GM18867 (cell line): ENCODE results near the gene ANKFY1.
"Not testable (repeated sequence)": the region's sequence is repeated elsewhere in the genome, so short reads cannot be mapped to it uniquely, and the experiment has no call there.

Source experiments
- ATAC-seq: cut with Tn5 transposase; IDR thresholded peaks from one replicate; pipeline ENCODE4 v1.9.1; 2021; ENCODE audit warnings: mild to moderate bottlenecking, moderate library complexity; ENCODE audit not compliant: unreplicated experiment

ANKFY1 gene

GRCh38 chr17:4262703-4263102 lies 1.1 kb downstream of the ANKFY1 start:
- ATAC-seq: no peak

GRCh38 chr17:4261452-4261851 lies 2.3 kb downstream of the ANKFY1 start:
- ATAC-seq: no peak

- ATAC-seq: no peak
Observed at GRCh38 chr17:4258867-4259266, 4.9 kb downstream of the ANKFY1 start.

GRCh38 chr17:4256952-4257351 lies 6.8 kb downstream of the ANKFY1 start:
- ATAC-seq: no peak

- not testable (repeated sequence) for ATAC-seq
Observed at GRCh38 chr17:4255271-4255670, 8.5 kb downstream of the ANKFY1 start.

- no peak for ATAC-seq
Observed at GRCh38 chr17:4250887-4251286, 12.9 kb downstream of the ANKFY1 start.

- ATAC-seq: no peak
Observed at GRCh38 chr17:4249452-4250029, 14.2 kb downstream of the ANKFY1 start.

GRCh38 chr17:4248504-4249277 lies 15.1 kb downstream of the ANKFY1 start:
- no peak for ATAC-seq

GRCh38 chr17:4247971-4248388 lies 15.8 kb downstream of the ANKFY1 start:
- ATAC-seq: no peak

GRCh38 chr17:4247361-4247970 lies 16.3 kb downstream of the ANKFY1 start:
- no peak for ATAC-seq

- no peak for ATAC-seq
Observed at GRCh38 chr17:4246674-4247073, 17.1 kb downstream of the ANKFY1 start.

GRCh38 chr17:4241535-4241934 lies 22.2 kb downstream of the ANKFY1 start:
- no peak for ATAC-seq

- no peak for ATAC-seq
Observed at GRCh38 chr17:4236456-4236855, 27.3 kb downstream of the ANKFY1 start.

GRCh38 chr17:4235372-4236279 lies 28.2 kb downstream of the ANKFY1 start:
- ATAC-seq: no peak

GRCh38 chr17:4234401-4234800 lies 29.4 kb downstream of the ANKFY1 start:
- ATAC-seq: no peak

- no peak for ATAC-seq
Observed at GRCh38 chr17:4233668-4234258, 30.0 kb downstream of the ANKFY1 start.

GRCh38 chr17:4232168-4232813 lies 31.5 kb downstream of the ANKFY1 start:
- ATAC-seq: no peak

GRCh38 chr17:4229627-4230541 lies 33.9 kb downstream of the ANKFY1 start:
- ATAC-seq: no peak
